Lung (tissue), 12 donors: Measurements from ENCODE around the gene C2orf42. TPM values are rescaled to one million over a fixed set of nuclear protein-coding genes. Genes with fewer than 3 reads are reported as not detected.

Source experiments
- ATAC-seq: fragments of 200-7000 bp; cut with Tn5 transposase; one replicate; pipeline ENCODE4 v1.9.1; 2020; ENCODE audit warnings: moderate number of reproducible peaks; ENCODE audit not compliant: insufficient read depth, low FRiP score
- DNase-seq, 3 donors: peaks; one replicate each; pipeline ENCODE4 v3.0.0-alpha.2; 2013 to 2017
- H3K27ac ChIP-seq, 2 donors: one replicate each; pipeline ENCODE4 v1.5.1; 2013; ENCODE audit warnings: mild to moderate bottlenecking in 2 of 2, moderate library complexity in 2 of 2, control low read depth in 1 of 2, inconsistent platforms in 1 of 2, low read depth in 1 of 2, low read length in 1 of 2
- H3K27me3 ChIP-seq, 3 donors: one replicate each; pipeline ENCODE4 v1.5.1; 2013; ENCODE audit warnings: low read length in 2 of 3; ENCODE audit not compliant: control insufficient read depth in 3 of 3, insufficient read depth in 3 of 3
- H3K36me3 ChIP-seq, 4 donors: one replicate each; pipeline ENCODE4 v1.5.1; 2013; ENCODE audit warnings: low read length in 4 of 4, mild to moderate bottlenecking in 1 of 4, moderate library complexity in 1 of 4; ENCODE audit not compliant: control insufficient read depth in 4 of 4, insufficient read depth in 4 of 4
- H3K4me1 ChIP-seq, 5 donors: one replicate each; pipeline ENCODE4 v1.5.1; 2013; ENCODE audit warnings: low read length in 5 of 5, mild to moderate bottlenecking in 2 of 5, moderate library complexity in 1 of 5; ENCODE audit not compliant: control insufficient read depth in 5 of 5, insufficient read depth in 5 of 5
- H3K4me3 ChIP-seq: one replicate; pipeline ENCODE4 v1.5.1; 2013; ENCODE audit warnings: mild to moderate bottlenecking, control low read depth, moderate library complexity
- H3K9ac ChIP-seq, 2 donors: one replicate each; pipeline ENCODE4 v1.5.1; 2013; ENCODE audit warnings: low read length in 2 of 2, control low read depth in 1 of 2; ENCODE audit not compliant: insufficient read depth in 1 of 2
- H3K9me3 ChIP-seq, 4 donors: one replicate each; pipeline ENCODE4 v1.5.1; 2013; ENCODE audit warnings: low read length in 3 of 4, mild to moderate bottlenecking in 1 of 4, moderate library complexity in 1 of 4; ENCODE audit not compliant: control insufficient read depth in 4 of 4, insufficient read depth in 3 of 4
- WGBS, 2 donors: extraction: QIAGEN DNeasy Blood & Tissue Kit; methylation state at CpG; one replicate each; pipeline ENCODE4 v1.1.7; 2013; 5-methylcytosine and 5-hydroxymethylcytosine counted together
- polyA plus RNA-seq, 2 donors: library from polyadenylated mRNA; stranded (reverse); fragments of 200-250 nt; gene quantifications; one replicate each; pipeline ENCODE4 v1.2.1, GENCODE V29; 2013
- total RNA-seq, 2 donors: library from RNA; depleted of rRNA in 1 of 2; stranded (reverse); fragments of >200 nt in 1 of 2; gene quantifications; one replicate each; pipeline ENCODE4 v1.2.1, GENCODE V29; 2014 to 2021
- TF ChIP-seq, protein P1 (sequence below): IDR thresholded peaks from 2 replicates; pipeline ENCODE4 v1.5.1; 2012; ENCODE audit warnings: mild to moderate bottlenecking; ENCODE audit errors: control extremely low read depth, extremely low read depth
- donor health status: control.
- donor health status: control.
- donor health status: Bipolar disorder and iron deficiency.
- donor health status: healthy.
- donor health status: DM: yes; HTN: yes; CAD: no.

C2orf42 gene
- total and polyA plus RNA-seq, 4 donors, result 4.3 to 15.0 (median 9.3) TPM

DNA sequence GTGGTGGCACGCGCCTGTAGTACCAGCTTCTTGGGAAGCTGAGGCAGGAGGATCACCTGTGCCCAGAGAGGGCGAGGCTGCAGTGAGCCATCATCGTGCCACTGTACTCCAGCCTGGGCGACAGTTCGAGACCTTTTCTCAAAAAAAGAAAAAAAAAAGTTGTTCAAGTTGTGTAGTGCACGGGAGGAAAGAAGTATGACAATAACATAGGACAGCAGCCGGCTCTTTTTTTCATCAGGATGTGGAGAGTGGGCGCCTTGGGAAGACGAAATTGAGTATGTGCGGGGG, 67.0 kb downstream of the C2orf42 start:
- TF ChIP-seq, protein P1, sequence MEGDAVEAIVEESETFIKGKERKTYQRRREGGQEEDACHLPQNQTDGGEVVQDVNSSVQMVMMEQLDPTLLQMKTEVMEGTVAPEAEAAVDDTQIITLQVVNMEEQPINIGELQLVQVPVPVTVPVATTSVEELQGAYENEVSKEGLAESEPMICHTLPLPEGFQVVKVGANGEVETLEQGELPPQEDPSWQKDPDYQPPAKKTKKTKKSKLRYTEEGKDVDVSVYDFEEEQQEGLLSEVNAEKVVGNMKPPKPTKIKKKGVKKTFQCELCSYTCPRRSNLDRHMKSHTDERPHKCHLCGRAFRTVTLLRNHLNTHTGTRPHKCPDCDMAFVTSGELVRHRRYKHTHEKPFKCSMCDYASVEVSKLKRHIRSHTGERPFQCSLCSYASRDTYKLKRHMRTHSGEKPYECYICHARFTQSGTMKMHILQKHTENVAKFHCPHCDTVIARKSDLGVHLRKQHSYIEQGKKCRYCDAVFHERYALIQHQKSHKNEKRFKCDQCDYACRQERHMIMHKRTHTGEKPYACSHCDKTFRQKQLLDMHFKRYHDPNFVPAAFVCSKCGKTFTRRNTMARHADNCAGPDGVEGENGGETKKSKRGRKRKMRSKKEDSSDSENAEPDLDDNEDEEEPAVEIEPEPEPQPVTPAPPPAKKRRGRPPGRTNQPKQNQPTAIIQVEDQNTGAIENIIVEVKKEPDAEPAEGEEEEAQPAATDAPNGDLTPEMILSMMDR, result no peak
- DNase-seq, result no peak
- Histone ChIP-seq H3K4me3 (no peak overlapping the region), H3K9ac (peak overlapping the region in 1 of 2 donors; percentile 70), H3K9me3 (no peaks in the 10 kb centered on the region), H3K27me3 (no peaks in the 10 kb centered on the region), H3K27ac (peak overlapping the region; percentile 100), H3K4me1 (peaks cover 0 to 20% (median 13%) of the 10 kb centered on the region in 5 donors), H3K36me3 (no peaks in the 10 kb centered on the region)
- no peak for ATAC-seq
- WGBS, 2 donors, result 19 to 22% methylated on average over 11 of the region's 11 CpGs

DNA sequence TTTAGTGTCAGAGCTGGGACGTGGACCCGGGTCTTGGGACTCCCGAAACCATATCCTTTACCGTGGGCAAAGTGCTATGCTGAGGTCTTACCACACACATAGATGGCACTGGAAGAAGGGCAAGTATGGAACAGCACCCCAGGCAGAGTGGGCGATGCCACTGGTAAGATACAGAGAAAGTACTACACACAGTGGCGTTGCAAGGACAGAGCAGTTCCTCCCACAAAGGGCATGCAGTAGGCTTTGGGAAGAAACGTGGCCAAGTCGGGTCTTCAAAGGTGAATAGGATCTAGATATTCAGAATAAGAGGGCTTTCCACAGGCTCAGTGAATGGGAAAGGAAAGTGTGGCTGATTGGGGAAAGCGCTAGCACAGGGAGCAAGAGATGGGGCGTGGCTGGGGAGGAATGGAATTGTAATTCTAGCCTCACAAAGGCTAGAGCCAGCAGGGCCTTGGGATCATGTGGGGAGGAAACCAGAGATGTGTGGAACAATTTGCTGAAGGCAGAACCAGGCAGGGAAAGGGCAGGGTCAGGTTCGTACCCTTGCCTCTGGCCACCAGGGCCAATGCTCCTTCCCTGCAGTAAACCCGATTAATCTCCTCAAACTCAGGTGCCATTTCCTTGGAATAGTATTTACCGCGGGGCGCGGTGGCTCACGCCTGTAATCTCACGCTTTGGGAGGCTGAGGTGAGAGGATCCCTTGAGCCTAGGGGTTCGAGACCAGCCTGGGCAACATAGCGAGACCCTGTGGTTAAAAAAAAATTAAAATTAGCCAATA, 67.6 kb downstream of the C2orf42 start:
- H3K36me3 ChIP-seq, result no peaks in the 10 kb centered on the region
- ATAC-seq, result no peak
- TF ChIP-seq, protein P1, result no peak
- peak overlapping the region; percentile 100 for H3K27ac ChIP-seq
- no peaks in the 10 kb centered on the region for H3K9me3 ChIP-seq
- H3K4me1 ChIP-seq, result peaks cover 0 to 19% (median 13%) of the 10 kb centered on the region in 5 donors
- H3K4me3 ChIP-seq, result no peak overlapping the region
- DNase-seq, result peak; percentile 72 to 89 (median 81)
- WGBS, 2 donors, result 65 to 70% methylated on average over 20 of the region's 20 CpGs
- no peaks in the 10 kb centered on the region for H3K27me3 ChIP-seq
- peak overlapping the region in 1 of 2 donors; percentile 70 for H3K9ac ChIP-seq

DNA sequence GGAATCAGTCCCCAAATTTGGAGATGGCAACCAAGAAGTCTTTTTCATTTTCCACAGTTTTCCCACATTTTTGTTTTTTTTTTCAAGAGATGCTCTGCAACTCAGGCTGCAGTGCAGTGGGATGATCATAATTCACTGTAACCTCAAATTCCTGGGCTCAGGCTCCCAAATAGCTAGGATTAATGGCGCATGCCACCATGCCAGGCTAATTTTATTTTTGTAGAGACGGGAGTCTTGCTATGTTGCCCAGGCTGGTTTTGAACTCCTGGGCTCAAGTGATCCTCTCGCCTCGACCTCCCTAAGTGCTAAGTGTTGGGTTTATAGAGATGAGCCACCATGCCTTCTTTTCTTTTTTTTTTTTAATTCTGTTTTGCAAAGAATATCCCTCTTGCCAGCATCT, 68.3 kb downstream of the C2orf42 start:
- H3K27ac ChIP-seq, result no peak overlapping the region
- ATAC-seq, result no peak
- WGBS, 2 donors, result 92 to 94% methylated on average over 4 of the region's 4 CpGs

More for the DNA sequence above, 68.3 kb downstream of the C2orf42 start:
- DNase-seq, result no peak
- TF ChIP-seq, protein P1, result no peak
- Histone ChIP-seq H3K36me3 (no peaks in the 10 kb centered on the region), H3K4me3 (no peak overlapping the region), H3K4me1 (peaks cover 0 to 15% (median 11%) of the 10 kb centered on the region in 5 donors), H3K27me3 (no peaks in the 10 kb centered on the region), H3K9ac (no peak overlapping the region), H3K9me3 (no peaks in the 10 kb centered on the region)
